Neuronal stem cell (in vitro differentiated cells): Measurements from ENCODE around the gene RABL2A.
"Not testable (repeated sequence)": the region's sequence is repeated elsewhere in the genome, so short reads cannot be mapped to it uniquely, and the experiment has no call there.

ENCODE experiments used
- DNase-seq: peaks from one replicate; pipeline ENCODE4 v3.0.0-alpha.2; 2013; ENCODE audit warnings: low spot score
- H2AFZ ChIP-seq: one replicate; pipeline ENCODE4 v1.6.1; 2013; ENCODE audit warnings: mild to moderate bottlenecking, low read length, inconsistent platforms
- H2AK5ac ChIP-seq: 2 replicates; pipeline ENCODE4 v1.6.1; 2013; ENCODE audit warnings: low read depth, mild to moderate bottlenecking, inconsistent platforms, low read length, moderate library complexity, mixed read lengths
- H2BK120ac ChIP-seq: 2 replicates; pipeline ENCODE4 v1.6.1; 2013; ENCODE audit warnings: low read depth, mild to moderate bottlenecking, inconsistent platforms, low read length, moderate library complexity, mixed read lengths
- H2BK12ac ChIP-seq: one replicate; pipeline ENCODE4 v1.6.1; 2013; ENCODE audit warnings: low read length, inconsistent platforms
- H2BK15ac ChIP-seq: 2 replicates; pipeline ENCODE4 v1.6.1; 2013; ENCODE audit warnings: mild to moderate bottlenecking, low read length, inconsistent platforms, mixed read lengths
- H2BK5ac ChIP-seq: one replicate; pipeline ENCODE4 v1.6.1; 2013; ENCODE audit warnings: inconsistent platforms, mild to moderate bottlenecking, low read length, moderate library complexity
- H3K14ac ChIP-seq: one replicate; pipeline ENCODE4 v1.6.1; 2013; ENCODE audit warnings: low read length, inconsistent platforms
- H3K18ac ChIP-seq: 2 replicates; pipeline ENCODE4 v1.6.1; 2013; ENCODE audit warnings: low read length, inconsistent platforms
- H3K23ac ChIP-seq: 2 replicates; pipeline ENCODE4 v1.6.1; 2013; ENCODE audit warnings: low read depth, mild to moderate bottlenecking, mixed read lengths, low read length, inconsistent platforms; ENCODE audit not compliant: poor library complexity
- H3K27ac ChIP-seq: replicated peaks from 3 replicates; pipeline ENCODE4 v1.5.1; 2013; ENCODE audit warnings: low read length, inconsistent platforms
- H3K27me3 ChIP-seq, 3 experiments: 2 replicates each; pipeline ENCODE4 v1.6.1; 2013; ENCODE audit warnings: low read length in 3 of 3, mild to moderate bottlenecking in 2 of 3, inconsistent platforms in 1 of 3, low read depth in 1 of 3, mixed read lengths in 1 of 3, moderate library complexity in 1 of 3; ENCODE audit not compliant: control insufficient read depth in 3 of 3, insufficient read depth in 3 of 3
- H3K36me3 ChIP-seq, 2 donors: replicated peaks in 1 of 2; 2 replicates each; pipeline ENCODE4 v1.6.1; 2013; ENCODE audit warnings: low read length in 2 of 2; ENCODE audit not compliant: control insufficient read depth in 2 of 2, insufficient read depth in 2 of 2
- H3K4ac ChIP-seq: 2 replicates; pipeline ENCODE4 v1.6.1; 2013; ENCODE audit warnings: inconsistent platforms, mild to moderate bottlenecking, low read length, moderate library complexity
- H3K4me1 ChIP-seq, 2 donors: 1 replicate in 1 of 2; 2 replicates in 1 of 2; pipeline ENCODE4 v1.6.1; 2013; ENCODE audit warnings: low read length in 2 of 2, low read depth in 1 of 2; ENCODE audit not compliant: control insufficient read depth in 2 of 2, insufficient read depth in 1 of 2
- H3K4me2 ChIP-seq: one replicate; pipeline ENCODE4 v1.6.1; 2013; ENCODE audit warnings: mild to moderate bottlenecking, low read length, inconsistent platforms; ENCODE audit not compliant: insufficient read depth, poor library complexity, severe bottlenecking
- H3K4me3 ChIP-seq, 2 donors: 2 replicates each; pipeline ENCODE4 v1.5.1; 2013; ENCODE audit warnings: low read length in 2 of 2, mild to moderate bottlenecking in 2 of 2, inconsistent platforms in 1 of 2, moderate library complexity in 1 of 2
- H3K79me1 ChIP-seq: one replicate; pipeline ENCODE4 v1.6.1; 2013; ENCODE audit warnings: low read depth, mild to moderate bottlenecking, inconsistent platforms, low read length, moderate library complexity
- H3K9ac ChIP-seq: one replicate; pipeline ENCODE4 v1.6.1; 2013; ENCODE audit warnings: mild to moderate bottlenecking, low read depth, low read length, inconsistent platforms; ENCODE audit not compliant: poor library complexity
- H3K9me3 ChIP-seq, 2 donors: replicated peaks in 1 of 2; 2 replicates each; pipeline versions ENCODE3 to v1.6.1; 2013; ENCODE audit warnings: low read length in 2 of 2, mild to moderate bottlenecking in 2 of 2, inconsistent platforms in 1 of 2, low read depth in 1 of 2, mixed read lengths in 1 of 2, moderate library complexity in 1 of 2; ENCODE audit not compliant: control insufficient read depth in 2 of 2, insufficient read depth in 1 of 2
- H4K8ac ChIP-seq: one replicate; pipeline ENCODE4 v1.6.1; 2013; ENCODE audit warnings: low read depth, mild to moderate bottlenecking, inconsistent platforms, low read length, moderate library complexity
- H4K91ac ChIP-seq: one replicate; pipeline ENCODE4 v1.6.1; 2013; ENCODE audit warnings: low read length, low read depth, mild to moderate bottlenecking, inconsistent platforms; ENCODE audit not compliant: poor library complexity
- WGBS, 2 donors: extraction: QIAGEN DNeasy Blood & Tissue Kit; methylation state at CpG; one replicate each; pipeline ENCODE4 v1.1.7; 2013; ENCODE audit warnings: missing lambda C conversion rate in 2 of 2, mixed read lengths in 1 of 2; ENCODE audit not compliant: insufficient read length in 2 of 2, insufficient replicate concordance in 1 of 2; ENCODE audit errors: extremely low coverage in 2 of 2; 5-methylcytosine and 5-hydroxymethylcytosine counted together

The RABL2A gene

GRCh38 chr2:113679457-113679856 lies 52.4 kb downstream of the RABL2A start:
- H2AFZ ChIP-seq, result no peak overlapping the region
- no peak overlapping the region for H3K9ac ChIP-seq
- no peak overlapping the region for H4K91ac ChIP-seq
- no peaks in the 10 kb centered on the region for H3K36me3 ChIP-seq
- no peak overlapping the region for H3K4ac ChIP-seq
- no peaks in the 10 kb centered on the region for H3K79me1 ChIP-seq
- H3K9me3 ChIP-seq, result no peaks in the 10 kb centered on the region
- H4K8ac ChIP-seq, result no peak overlapping the region
- WGBS, 2 donors, result no CpG with 5 or more reads among the region's 8 CpGs
- no peak overlapping the region for H3K27ac ChIP-seq
- H3K4me1 ChIP-seq, result peaks cover 0 to 3% of the 10 kb centered on the region in 2 donors
- no peak overlapping the region for H3K23ac ChIP-seq
- no peak overlapping the region for H3K4me3 ChIP-seq
- H3K4me2 ChIP-seq, result no peak overlapping the region
- H2BK5ac ChIP-seq, result no peak overlapping the region
- peak overlapping the region; percentile 12 for H3K18ac ChIP-seq
- no peaks in the 10 kb centered on the region for H3K27me3 ChIP-seq
- no peak for DNase-seq
- no peak overlapping the region for H2BK15ac ChIP-seq
- no peak overlapping the region for H2BK120ac ChIP-seq
- H2BK12ac ChIP-seq, result no peak overlapping the region
- no peak overlapping the region for H3K14ac ChIP-seq
- H2AK5ac ChIP-seq, result no peak overlapping the region

GRCh38 chr2:113685471-113685870 lies 58.4 kb downstream of the RABL2A start:
- Histone ChIP-seq H3K23ac (no peak overlapping the region), H4K91ac (no peak overlapping the region), H3K4me2 (no peak overlapping the region), H3K27ac (no peak overlapping the region), H3K9ac (no peak overlapping the region), H3K18ac (no peak overlapping the region), H2AK5ac (no peak overlapping the region), H4K8ac (no peak overlapping the region), H2AFZ (no peak overlapping the region), H2BK15ac (no peak overlapping the region), H3K4me1 (no peaks in the 10 kb centered on the region), H2BK5ac (no peak overlapping the region), H3K4ac (no peak overlapping the region), H3K36me3 (no peaks in the 10 kb centered on the region), H2BK120ac (no peak overlapping the region), H3K27me3 (peaks cover 0 to 3% (median 0%) of the 10 kb centered on the region in 3 experiments), H3K14ac (no peak overlapping the region), H3K9me3 (no peaks in the 10 kb centered on the region), H3K4me3 (no peak overlapping the region), H2BK12ac (no peak overlapping the region), H3K79me1 (no peaks in the 10 kb centered on the region)
- no CpG with 5 or more reads among the region's 8 CpGs for WGBS, 2 donors
- no peak for DNase-seq

- DNase-seq, result no peak
- Histone ChIP-seq H3K4me1 (no peaks in the 10 kb centered on the region), H2BK5ac (no peak overlapping the region), H3K27ac (no peak overlapping the region), H3K27me3 (peaks cover 0 to 3% (median 0%) of the 10 kb centered on the region in 3 experiments), H2BK12ac (no peak overlapping the region), H3K14ac (no peak overlapping the region), H3K4me2 (no peak overlapping the region), H4K91ac (no peak overlapping the region), H3K18ac (no peak overlapping the region), H4K8ac (no peak overlapping the region), H3K9ac (no peak overlapping the region), H2AK5ac (no peak overlapping the region), H2AFZ (no peak overlapping the region), H3K36me3 (no peaks in the 10 kb centered on the region), H3K4ac (no peak overlapping the region), H3K23ac (no peak overlapping the region), H3K4me3 (no peak overlapping the region), H2BK120ac (no peak overlapping the region), H3K9me3 (no peaks in the 10 kb centered on the region), H3K79me1 (no peaks in the 10 kb centered on the region), H2BK15ac (no peak overlapping the region)
- 100% methylated on average over 1 of the region's 2 CpGs; no CpG with 5 or more reads in 1 of the 2 donors for WGBS, 2 donors
These were observed 59.5 kb downstream of the RABL2A start for GRCh38 chr2:113686537-113686936.

GRCh38 chr2:113690871-113691270 lies 63.8 kb downstream of the RABL2A start:
- H3K27ac ChIP-seq, H2BK15ac ChIP-seq, H3K27me3 ChIP-seq, H3K36me3 ChIP-seq, H2AK5ac ChIP-seq, H2BK5ac ChIP-seq, H3K4ac ChIP-seq, H3K9ac ChIP-seq, H3K18ac ChIP-seq, DNase-seq, H3K4me1 ChIP-seq, H3K9me3 ChIP-seq, H3K79me1 ChIP-seq, H2AFZ ChIP-seq, H3K4me2 ChIP-seq, H3K14ac ChIP-seq, H4K91ac ChIP-seq, H3K23ac ChIP-seq, H2BK120ac ChIP-seq, H3K4me3 ChIP-seq, H4K8ac ChIP-seq, H2BK12ac ChIP-seq: not testable (repeated sequence)
- WGBS, 2 donors, result no CpG with 5 or more reads among the region's 3 CpGs
